GM18867 (cell line): Measurements from ENCODE around the gene FLVCR2.
A peak's percentile ranks its signal among the peaks of the same experiment; 100 is the strongest.
"Not testable (repeated sequence)": the region's sequence is repeated elsewhere in the genome, so short reads cannot be mapped to it uniquely, and the experiment has no call there.

Experiments
- ATAC-seq: cut with Tn5 transposase; IDR thresholded peaks from one replicate; pipeline ENCODE4 v1.9.1; 2021; ENCODE audit warnings: mild to moderate bottlenecking, moderate library complexity; ENCODE audit not compliant: unreplicated experiment

The FLVCR2 gene

GRCh38 chr14:75660238-75660629 lies 81.8 kb downstream of the FLVCR2 start:
- ATAC-seq: no peak

GRCh38 chr14:75660630-75661498 lies 82.4 kb downstream of the FLVCR2 start, which contains the start of the genes ERG28 and TTLL5:
Gene ERG28 (minus strand): TSS chr14:75660876. CDS start chr14:75657502, 3,374 bp downstream.
Gene TTLL5 (plus strand): TSS chr14:75661246. CDS start chr14:75663150, 1,904 bp downstream.
- peak; percentile 94 for ATAC-seq

DNA sequence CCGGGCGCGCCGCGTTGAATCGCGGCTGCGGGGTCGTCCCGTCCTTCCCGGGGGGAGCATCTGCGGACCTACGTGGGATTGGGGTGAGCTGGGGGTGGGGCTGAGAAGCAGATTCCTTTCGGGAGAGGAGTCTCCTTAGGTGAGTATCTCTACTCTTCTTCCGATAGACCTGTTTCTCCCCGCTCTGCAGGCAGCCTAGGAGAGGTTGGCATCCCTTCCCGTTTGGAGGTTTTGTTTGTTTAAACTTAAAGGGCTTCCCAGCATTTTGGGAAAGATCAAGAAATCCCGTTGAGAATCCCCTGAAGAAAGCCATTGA lies 83.0 kb downstream of the FLVCR2 start:
- no peak for ATAC-seq

DNA sequence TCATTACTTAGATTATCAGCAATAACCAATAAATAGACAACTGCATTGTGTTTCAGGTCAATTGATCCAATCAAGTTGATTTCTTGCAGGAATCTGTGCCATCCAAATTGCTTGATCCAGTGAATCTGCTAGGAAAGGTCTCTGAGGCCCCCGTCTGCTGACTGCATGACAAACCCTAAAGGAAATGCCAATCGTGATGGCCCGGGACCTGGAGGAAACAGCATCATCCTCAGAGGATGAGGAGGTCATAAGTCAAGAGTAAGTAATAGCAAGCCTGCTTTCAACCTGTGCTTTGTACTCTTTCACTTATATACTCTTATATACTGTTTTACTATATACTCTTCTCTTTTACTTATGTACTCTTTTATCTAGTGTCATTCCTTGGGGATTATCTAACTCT lies 84.5 kb downstream of the FLVCR2 start:
- ATAC-seq: no peak

- no peak for ATAC-seq
These were observed 88.8 kb downstream of the FLVCR2 start for GRCh38 chr14:75667099-75667765.

DNA sequence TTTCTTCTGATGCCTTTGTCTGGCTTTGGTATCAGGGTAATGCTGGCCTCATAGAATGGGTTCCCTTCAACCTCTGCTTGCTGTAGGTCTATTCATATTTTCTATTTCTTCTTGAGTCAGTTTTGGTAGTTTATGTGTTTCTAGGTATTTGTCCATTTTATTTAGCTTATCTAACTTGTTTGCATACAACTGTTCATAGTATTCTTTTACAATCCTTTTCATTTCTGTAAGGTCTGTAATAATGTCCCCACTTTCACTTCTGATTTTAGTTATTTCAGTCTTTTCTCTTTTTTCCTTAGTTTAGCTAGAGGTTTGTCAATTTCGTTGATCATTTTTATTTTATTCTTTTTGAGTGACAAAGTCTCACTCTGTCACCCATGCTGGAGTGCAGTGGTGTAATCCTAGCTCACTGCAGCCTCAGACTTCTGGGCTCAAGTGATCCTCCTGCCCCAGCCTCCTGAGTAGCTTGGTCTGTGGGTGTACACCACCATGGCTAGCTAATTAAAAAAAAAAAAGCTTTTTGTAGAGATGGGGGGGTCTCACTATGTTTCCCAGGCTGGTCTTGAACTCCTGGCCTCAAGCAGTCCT lies 94.3 kb downstream of the FLVCR2 start:
- no peak for ATAC-seq

GRCh38 chr14:75673345-75674035 lies 95.1 kb downstream of the FLVCR2 start:
- peak; percentile 68 for ATAC-seq

DNA sequence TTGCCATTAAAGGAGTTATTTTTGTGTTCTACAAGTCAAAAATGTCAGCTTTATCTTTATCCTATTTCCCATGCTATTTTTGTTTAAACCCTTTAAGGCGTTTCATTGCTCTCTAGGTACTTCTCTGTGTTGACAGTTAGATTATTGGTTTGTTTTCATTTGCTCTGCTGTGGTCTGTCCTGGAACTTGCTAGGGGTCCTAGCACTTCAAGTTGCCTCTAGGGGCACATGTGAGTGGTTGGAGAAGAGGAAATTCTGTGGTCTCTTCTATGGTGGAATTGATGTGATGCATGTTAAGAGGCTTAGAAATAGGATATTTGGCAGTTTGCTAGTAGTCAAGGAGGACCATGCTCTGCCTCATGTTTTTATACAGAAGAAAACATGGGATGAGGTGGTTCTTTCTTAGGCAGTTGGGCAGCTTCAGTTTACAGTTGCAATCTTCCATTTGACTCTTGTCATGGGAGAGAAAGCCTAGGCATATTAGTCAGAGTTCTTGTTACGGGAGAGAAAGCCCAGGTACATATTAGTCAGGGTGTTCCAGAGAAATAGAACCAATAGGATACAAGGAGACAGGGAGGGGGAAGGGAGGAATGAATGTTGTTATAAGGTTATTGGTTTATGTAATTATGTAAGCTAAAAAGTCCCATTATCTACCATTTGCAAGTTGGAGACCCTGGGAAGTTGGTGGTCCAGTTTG lies 97.0 kb downstream of the FLVCR2 start:
- no peak for ATAC-seq

DNA sequence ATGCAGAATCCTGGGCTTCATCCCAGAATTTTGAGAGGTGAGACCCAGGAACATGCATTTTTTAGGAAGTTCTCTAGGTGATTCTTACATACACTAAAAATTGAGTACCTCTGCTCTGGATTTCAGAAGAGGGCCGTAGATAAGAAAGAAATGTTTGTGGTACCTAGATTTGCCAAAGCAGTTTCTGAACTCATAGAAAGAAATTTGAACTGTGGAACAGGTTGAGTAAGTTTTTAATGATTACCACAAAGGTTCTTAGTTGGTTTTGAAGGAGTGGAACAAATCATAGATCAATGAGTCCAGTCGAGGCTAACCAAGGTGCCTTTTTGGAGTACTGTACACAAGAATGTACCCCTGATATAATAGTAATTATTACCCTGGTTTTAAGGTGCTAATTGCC lies 107.5 kb downstream of the FLVCR2 start:
- ATAC-seq: no peak

GRCh38 chr14:75689012-75689411 lies 110.6 kb downstream of the FLVCR2 start:
- ATAC-seq: no peak

- ATAC-seq: no peak
These were observed 111.6 kb downstream of the FLVCR2 start for GRCh38 chr14:75690010-75690409.

- ATAC-seq: not testable (repeated sequence)
These were observed 116.6 kb downstream of the FLVCR2 start for GRCh38 chr14:75695025-75695424.

GRCh38 chr14:75697386-75697785 lies 119.0 kb downstream of the FLVCR2 start:
- no peak for ATAC-seq
